Coronary artery (tissue), 2 donors: ENCODE measurements around the gene IL15RA.
A peak's percentile ranks its signal among the peaks of the same experiment; 100 is the strongest.

ENCODE experiments used
- DNase-seq: peaks from one replicate; pipeline ENCODE4 v3.0.0-alpha.2; 2017; ENCODE audit warnings: low spot score
- H3K27ac ChIP-seq, 2 donors: fragments of 200-600 bp; sonication (generic); one replicate each; pipeline ENCODE4 v1.5.1; 2016 to 2019
- H3K4me3 ChIP-seq: fragments of 200-600 bp; sonication (generic); 2 replicates; pipeline ENCODE4 v1.5.1; 2016; ENCODE audit warnings: mild to moderate bottlenecking, moderate library complexity
- CTCF ChIP-seq: fragments of 200-600 bp; sonication (generic); IDR thresholded peaks from one replicate; pipeline ENCODE4 v1.5.1; 2019; ENCODE audit warnings: antibody characterized with exemption

IL15RA gene

GRCh38 chr10:5978230-5978489 lies 817 bp upstream of the IL15RA start:
- Histone ChIP-seq H3K4me3 (peak overlapping the region; percentile 94), H3K27ac (peak overlapping the region; percentile 93 to 96)
- no peak for TF ChIP-seq CTCF
- no peak for DNase-seq

DNA sequence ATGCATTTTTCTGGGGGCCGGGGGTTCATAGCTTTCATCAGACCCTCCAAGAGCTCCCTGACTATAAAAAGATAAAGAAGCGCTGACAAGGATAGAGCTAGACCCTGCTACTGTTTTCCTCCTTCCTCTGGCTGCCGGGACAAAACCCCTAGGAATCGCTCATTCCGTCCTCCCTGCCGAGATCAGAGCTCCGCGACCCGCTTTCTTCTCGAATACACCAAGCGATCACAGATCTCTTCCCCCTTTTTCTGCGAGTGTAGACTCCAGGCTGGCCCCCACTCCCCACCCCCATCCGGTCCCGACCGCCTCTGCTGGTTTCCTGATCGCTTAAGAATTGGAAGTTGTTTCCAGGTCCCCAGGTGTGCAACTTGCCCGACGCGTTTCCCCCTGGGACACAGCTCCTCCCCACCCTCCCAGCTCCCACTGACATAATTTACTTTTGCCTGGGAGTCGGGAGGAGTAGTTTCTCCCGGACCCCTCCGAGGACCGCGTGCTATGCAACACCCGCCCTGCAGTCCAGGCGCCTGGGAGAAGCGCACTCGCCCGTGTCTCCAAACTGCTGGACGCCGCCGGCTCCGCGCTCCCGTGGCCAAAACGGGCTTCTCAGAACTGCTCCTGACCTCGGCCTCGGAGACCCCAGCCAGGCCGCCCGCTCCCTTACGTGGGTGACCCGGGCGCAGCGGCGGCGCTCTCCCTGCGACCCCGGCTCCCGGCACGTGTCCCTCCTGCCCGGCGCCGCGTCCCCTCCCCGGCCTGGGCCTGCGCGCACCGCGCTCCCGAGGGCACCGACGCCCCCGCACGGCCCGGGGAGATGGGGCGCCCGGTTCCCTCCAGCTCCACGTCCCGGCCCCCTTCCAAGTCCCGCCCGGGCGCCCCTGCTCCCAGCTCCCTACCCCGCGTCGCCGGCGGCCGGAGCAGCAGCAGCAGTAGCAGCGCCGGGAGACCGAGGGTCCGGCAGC lies 552 bp downstream of the IL15RA start:
- TF ChIP-seq CTCF = no peak
- DNase-seq = no peak
- peak overlapping the region; percentile 93 to 96 for H3K27ac ChIP-seq
- H3K4me3 ChIP-seq = peak overlapping the region; percentile 94

- DNase-seq = no peak
- Histone ChIP-seq H3K27ac (peak overlapping the region; percentile 93 to 96), H3K4me3 (peak overlapping the region; percentile 94)
- no peak for TF ChIP-seq CTCF
These were observed 1.5 kb downstream of the IL15RA start for GRCh38 chr10:5975641-5976473.

DNA sequence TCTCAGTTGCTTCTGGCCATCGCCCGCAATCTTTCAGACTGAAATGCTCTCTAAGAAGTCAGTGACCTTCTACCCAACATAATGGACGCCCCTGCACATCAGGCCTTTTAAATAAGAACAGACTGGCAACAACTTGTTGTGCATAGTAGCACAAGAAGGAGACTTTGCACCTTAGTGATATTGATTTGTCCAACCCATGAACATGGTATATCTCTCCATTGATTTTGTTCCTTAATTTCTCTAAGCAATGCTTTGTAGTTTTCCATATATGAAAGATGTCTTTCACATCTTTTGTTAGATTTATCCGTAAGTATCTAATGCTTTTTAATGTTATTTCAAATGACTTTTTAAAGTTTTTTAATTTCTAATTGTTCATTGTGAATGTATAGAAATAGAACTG lies 4.3 kb downstream of the IL15RA start:
- no peak for DNase-seq
- no peak for TF ChIP-seq CTCF
- Histone ChIP-seq H3K4me3 (no peak overlapping the region), H3K27ac (no peak overlapping the region)

GRCh38 chr10:5971886-5972285 lies 5.5 kb downstream of the IL15RA start:
- TF ChIP-seq CTCF = no peak
- no peak overlapping the region for H3K4me3 ChIP-seq
- no peak for DNase-seq
- peak overlapping the region; percentile 40 to 53 for H3K27ac ChIP-seq

DNA sequence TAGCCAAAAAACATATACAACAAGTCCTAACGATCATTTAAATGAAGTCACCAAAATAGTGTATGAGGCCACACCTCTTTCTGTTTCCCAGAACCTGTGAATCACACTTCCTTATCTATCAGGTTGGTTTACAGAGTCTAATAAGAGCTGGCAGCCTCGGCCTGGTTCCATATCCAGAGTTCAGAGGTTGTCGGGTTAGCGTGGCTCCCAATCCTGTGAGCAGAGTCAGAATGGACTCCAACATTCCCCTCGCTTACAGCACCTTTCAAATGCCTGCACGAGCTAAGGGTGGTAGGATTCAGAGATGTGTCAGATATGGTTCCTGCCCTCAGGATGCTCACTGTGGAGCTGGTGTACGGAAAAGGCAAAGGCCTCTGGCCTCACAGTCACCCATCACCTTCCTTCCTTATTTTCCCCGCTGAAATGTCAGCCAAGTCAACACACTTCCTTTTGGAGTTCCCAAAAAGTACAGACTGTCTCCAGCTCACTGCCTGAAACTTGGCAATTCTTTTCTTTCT lies 6.0 kb downstream of the IL15RA start:
- TF ChIP-seq CTCF = no peak
- no peak overlapping the region for H3K4me3 ChIP-seq
- DNase-seq = no peak
- peak overlapping the region; percentile 40 to 53 for H3K27ac ChIP-seq
